ENCODE measurements around the gene AOPEP.

Gene AOPEP

DNA sequence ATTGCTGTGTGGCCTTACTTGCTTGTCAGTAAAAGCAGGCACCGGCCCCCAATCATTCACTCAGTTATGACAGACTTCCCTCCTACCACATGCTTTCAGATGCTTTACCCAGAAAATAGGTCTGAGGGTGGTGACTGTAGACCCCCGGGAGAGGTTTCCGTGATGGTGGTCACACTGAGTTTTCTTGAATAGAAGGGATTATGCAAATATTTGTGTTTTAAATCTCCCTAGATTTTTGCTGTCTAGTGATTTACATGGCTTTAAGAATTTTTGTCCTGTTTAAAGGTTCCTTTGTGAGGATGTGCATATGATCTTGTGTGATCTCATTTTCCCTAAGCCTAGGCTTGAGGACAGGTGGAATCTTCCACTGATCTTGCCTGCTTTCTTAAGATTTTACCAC lies 309.3 kb downstream of the AOPEP start:
- peak overlapping the region; percentile 84 for H3K27ac ChIP-seq
- no peak for DNase-seq (ENCODE audit: low read depth, low spot score)

DNA sequence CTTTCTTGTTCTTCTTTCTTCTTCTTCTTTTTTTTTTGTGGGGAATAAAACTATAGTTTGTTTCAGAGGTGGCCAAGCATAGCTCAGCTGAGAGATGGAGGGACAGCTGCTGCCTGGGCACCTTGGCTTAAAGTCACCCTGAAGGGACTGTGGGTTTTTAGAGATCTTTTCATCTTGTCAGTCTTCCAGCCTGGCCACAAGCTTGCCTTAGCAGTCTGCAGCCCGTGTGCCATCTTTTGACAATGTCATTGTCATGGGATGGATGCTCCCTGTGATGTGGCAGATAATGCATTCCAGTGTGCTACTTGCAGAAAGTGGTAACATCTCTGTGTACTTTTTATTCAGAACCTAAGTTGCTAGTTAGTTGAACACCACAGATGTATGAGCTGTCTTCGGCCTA lies 310.2 kb downstream of the AOPEP start:
- DNase-seq (ENCODE audit: low read depth, low spot score), result no peak
- H3K27ac ChIP-seq, result peak overlapping the region; percentile 84

DNA sequence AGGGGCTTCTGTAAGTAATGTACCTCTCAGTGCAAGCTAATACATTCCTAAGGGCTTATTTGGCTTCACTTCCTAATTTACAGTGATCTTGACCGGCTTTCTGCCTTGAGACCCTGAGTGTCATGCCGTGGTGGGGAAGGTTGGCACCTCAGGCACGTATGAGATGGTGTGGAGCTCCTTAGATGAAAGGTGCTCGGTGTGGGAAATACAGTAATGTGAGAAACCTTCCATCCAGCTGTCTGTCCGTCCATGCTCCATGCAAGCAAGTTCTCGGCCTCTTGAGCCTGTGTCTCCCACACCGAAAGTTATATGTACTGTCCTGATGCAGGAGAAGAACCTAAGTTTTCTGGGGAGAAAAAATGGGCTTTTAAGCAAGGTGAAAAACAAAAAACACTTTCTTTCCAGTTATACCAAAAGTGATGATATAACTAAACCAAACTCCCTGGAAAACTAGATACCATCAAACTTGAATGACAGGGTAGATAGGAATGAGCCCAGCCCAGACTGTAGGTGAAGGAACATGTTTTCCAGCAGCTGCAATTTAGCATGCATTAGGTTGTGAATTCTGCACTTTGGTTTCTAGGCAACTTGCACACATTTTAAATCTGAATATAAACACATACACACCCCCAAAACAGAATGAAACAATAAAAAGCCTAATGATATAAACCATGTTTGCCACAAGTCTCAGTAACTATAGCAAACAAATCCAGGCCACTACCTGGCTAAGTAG lies 311.5 kb downstream of the AOPEP start:
- DNase-seq (ENCODE audit: low read depth, low spot score), result no peak
- peak overlapping the region; percentile 84 for H3K27ac ChIP-seq

DNA sequence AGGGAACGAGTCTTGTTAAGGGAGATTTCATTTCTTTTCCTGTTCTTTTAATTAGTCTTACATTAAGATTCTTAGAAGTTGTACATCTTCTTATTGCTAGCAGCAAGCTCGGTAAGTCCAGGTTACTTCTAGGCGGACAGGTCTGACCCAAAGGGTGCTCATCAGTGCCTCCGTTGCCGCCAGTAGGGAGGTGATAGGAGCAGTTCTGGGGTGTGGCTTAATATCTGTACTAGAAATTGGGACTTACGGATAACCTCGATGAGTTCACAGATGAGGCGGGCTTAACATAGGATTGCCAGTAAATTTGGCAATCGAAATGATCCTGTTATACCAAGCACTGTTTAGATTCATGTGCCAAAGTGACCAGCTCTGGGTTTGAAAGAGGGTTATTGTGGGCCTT lies 312.2 kb downstream of the AOPEP start:
- peak overlapping the region; percentile 84 for H3K27ac ChIP-seq
- DNase-seq (ENCODE audit: low read depth, low spot score), result no peak

DNA sequence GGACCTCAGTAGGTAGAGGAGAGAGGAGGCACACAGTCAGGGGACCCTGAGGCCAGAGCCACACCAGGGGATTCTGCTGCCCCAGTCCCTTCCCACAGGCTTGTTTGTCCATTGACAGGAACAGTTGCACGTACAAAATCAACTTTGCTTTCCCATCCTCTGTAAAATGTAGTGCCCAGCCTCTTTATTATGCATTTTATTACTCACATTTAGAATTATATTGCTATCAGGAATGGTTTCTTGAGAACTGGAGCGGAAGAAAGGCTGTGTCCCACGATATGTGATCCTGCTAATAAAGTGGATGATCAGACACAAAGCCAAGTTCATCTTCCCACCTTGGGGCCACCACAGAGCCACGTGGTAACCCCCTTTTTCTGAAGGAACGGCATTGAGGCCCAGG lies 313.6 kb downstream of the AOPEP start:
- H3K27ac ChIP-seq, result no peak overlapping the region
- DNase-seq (ENCODE audit: low read depth, low spot score), result no peak

DNA sequence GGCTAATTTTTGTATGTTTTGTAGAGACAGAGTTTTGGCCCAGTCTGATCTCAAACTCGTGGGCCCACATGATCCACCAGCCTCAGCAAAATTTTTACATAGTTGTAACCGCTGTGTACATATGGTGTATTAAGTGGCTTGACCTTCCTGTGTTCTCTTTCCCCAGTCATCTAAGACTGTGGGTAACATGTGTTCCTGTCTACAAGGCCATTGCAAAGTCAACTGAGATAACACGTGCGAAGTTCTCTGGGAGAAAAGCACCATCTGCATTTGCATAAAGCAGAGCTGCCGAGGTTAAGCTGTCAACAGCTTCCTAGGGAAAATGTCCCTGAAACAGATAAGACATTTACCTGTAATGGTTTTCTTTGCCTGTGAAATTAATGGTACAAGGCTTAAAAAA lies 317.3 kb downstream of the AOPEP start:
- H3K27ac ChIP-seq, result peak overlapping the region; percentile 76
- DNase-seq (ENCODE audit: low read depth, low spot score), result no peak

DNA sequence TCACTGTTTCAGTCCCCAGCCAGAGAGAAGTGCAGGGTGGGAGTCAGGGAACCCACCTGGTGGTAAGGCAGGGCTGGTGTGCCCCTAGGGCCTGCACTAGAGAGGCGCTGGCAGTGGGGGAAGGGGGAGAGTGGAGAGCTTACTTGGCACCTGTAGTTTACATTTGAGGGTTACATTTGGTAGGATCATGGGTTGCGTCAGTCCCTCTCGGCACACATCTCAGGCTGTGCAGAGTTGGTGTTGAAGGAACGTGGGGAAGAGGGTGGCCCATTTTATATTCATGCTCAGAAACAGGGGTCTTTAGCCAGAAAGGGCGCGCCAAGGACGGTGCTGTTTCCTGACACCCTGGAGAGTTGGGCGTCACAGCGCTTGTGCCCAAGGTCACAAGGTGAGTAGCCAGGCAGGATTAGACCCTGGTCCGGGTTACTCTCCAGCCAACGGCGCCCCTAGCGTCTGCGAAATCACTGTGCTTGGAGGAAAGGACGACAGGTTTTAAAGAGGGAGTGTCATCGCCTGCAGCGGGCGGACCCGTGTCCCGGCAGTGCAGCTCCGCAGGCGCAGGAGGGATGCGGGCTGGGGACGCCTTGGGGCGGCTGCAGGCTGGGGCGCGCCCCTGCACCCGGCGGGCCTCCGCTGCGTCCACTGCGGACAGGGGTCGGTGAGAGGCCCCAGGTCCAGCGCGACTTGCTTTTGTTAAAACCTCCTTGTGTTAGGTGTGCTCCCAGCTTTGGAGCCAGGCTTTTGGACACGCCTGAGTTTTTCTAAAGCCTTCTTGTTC lies 318.4 kb downstream of the AOPEP start:
- no peak for DNase-seq (ENCODE audit: low read depth, low spot score)
- peak overlapping the region; percentile 76 for H3K27ac ChIP-seq

DNA sequence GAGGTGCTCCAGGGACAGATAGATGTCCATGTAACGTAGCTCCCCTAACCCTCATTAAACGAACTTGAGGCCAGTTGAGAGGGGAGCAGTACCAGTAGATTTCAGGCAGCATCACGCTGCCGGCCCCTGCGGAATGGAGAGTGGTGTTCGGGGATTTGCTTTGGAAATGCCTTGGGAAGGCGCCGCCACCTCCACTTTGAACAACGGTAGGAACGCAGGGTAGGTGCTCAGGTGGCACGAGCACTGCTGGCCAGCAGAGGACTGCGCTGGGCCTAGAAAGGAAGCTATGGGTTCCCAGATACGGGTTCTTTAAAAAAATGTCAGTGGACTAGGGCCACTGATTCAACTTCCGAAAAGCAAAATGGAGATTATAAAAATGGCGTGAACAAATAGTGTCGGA lies 319.3 kb downstream of the AOPEP start:
- DNase-seq (ENCODE audit: low read depth, low spot score), result no peak
- H3K27ac ChIP-seq, result peak overlapping the region; percentile 76

DNA sequence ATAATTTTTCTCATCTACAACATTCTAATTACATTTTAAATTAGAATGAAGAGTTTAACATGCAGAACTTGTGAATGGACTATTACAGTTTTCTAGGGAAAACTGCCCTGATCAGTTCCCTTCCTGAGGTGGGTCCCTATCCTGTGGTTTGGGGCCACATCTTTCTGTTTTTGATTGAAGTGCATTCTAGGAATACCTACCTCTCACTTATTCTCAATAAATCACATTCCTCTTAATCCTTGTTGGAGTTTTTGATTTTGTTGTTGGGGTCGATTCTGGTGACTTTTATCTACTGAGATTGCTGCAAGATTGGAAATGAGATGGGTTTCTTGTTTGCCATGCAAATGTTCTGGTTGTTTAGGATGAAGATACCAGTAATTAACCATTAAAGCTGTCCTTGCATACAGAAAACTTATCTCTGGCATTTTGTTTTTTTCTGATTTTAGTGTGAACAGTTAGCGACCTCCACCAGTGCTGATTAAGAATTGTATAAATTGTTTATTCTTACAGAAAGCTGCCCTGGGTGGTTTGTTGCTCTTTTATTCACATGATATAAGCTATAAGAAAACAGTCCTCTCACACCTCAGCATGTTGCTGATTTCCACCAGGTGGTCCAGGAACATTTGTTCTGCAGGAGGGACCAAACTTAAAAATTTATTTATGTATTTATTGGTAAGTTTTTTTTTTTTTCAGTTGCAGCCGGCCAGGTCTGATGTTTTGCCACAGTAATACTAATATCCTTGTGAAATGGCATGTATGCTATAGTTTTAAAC lies 321.1 kb downstream of the AOPEP start:
- peak overlapping the region; percentile 76 for H3K27ac ChIP-seq
- no peak for DNase-seq (ENCODE audit: low read depth, low spot score)

DNA sequence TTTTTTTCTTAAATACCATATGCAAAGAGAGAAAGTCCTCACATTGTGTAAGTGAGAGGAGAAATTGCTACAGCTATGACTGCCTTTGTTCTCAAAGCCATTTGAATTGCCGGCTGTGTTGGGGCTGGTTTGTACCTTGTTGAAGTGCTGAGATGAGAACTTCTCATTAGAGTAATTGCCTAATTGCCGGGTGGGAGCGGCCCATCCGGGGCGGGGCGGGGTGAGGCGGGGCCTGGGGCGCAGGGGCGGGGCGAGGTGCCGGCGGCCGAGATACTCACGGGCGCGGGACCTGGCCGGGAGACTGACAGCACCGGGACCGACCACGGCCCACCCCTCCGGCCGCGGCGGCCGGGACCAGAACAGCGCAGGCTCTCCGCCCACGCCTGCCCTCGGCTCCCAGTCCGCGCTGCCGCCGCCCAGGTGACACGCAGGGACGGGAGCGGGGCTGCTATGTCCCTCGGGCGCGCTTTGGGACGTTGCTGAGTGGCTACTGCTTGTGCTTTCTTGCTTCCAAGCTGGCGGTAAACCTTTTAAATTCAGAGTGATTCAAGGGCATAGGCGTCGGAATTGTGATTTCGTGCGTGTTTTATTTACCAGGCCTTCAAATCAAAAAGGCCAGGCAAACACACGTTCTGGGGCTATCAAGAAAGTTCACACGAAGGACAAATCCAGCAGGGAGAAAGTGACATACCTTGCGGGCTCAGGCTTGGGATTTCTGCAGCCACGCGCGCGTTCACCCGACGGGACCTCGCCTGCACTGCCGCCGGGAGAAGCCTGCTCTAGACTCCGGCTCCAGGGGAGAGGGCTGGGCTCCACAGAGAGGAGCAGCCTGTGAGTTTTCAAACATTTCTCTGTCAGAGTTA lies 322.0 kb downstream of the AOPEP start:
- peak overlapping the region; percentile 76 for H3K27ac ChIP-seq
- no peak for DNase-seq (ENCODE audit: low read depth, low spot score)

DNA sequence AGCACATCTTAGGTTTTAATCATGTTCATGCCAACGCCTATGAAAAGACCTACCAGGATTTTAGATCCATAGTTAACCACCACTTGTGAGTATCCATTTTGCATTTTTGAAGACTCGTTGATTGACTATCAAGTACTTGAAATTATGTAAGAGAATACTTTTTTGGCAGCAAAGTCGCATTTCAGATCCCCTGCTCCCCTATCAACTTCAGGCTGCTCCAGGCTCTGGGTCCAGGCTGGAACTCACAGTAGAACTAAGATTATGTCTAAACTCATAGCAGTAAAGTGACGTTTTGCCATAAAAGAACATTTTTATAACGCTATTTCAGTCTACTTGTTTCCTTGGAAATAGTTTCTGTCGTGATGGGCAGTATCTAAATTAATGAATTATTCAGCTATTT lies 323.3 kb downstream of the AOPEP start:
- DNase-seq (ENCODE audit: low read depth, low spot score), result no peak
- peak overlapping the region; percentile 76 for H3K27ac ChIP-seq

DNA sequence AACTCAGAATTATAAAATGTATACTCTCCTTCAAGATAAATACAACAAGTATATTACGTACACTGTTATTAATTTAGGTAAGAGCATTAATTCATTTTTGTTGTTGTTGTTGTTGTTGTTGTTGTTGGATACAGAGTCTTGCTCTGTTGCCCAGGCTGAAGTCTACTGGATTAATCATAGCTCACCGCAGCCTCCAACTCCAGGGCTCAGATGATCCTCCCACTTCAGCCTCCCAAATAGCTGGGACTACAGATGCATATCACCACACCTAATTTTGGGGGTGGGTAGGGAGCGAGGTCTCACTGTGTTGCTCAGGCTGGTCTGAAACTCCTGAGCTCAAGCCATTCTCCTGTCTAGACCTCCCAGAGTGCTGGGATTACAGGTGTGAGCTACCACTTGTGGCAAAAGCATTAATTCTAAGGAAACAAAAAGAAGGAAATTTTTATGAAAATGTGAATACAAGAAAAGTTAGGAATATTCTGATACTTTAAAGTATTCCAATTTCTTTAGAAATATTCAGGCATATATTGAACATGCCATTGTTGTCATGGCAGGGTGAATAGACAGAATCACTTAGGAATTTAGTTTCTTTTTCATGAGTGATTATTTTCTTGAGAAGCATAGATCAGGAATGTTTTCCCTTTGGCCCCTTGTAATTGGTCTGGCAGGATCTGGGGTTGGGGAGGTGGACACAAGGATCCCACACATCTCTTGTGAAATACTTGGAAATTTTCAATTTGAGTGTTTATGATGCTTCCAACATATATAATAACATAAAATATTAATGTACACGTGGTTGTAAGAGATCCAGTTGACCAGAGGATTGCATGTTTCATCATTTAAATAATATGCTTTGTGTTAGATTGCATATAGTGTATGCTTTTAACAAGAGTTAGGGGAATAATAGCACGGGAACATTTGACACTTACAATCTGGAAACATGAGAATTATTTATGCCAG lies 327.4 kb downstream of the AOPEP start:
- no peak for DNase-seq (ENCODE audit: low read depth, low spot score)
- peak overlapping the region; percentile 76 for H3K27ac ChIP-seq

DNA sequence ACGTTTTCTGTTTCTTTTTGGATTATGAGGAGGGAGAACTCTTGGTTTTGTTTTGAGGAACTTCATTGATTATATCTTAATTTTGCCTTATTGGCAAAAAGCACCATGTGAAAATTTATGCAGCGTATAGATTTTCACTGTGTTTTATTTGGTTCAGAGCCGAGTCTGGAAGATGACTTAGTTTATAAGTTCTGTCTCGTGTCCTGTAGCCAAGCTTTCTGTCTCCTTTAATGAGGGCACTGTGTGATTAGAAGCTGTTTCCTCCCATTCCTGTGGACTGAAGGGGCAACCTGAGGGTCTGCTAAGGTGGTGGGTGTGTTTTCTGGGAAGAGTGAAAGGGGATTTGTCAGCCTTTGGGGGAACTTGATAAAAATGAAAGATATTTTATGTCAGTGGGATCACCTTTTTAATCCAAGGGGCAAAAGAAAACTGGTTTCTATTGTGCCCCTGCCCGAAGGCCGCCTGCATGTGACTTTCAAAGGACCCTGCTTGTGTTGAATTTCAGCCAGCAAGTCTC lies 328.9 kb downstream of the AOPEP start:
- no peak for DNase-seq (ENCODE audit: low read depth, low spot score)
- peak overlapping the region; percentile 76 for H3K27ac ChIP-seq

DNA sequence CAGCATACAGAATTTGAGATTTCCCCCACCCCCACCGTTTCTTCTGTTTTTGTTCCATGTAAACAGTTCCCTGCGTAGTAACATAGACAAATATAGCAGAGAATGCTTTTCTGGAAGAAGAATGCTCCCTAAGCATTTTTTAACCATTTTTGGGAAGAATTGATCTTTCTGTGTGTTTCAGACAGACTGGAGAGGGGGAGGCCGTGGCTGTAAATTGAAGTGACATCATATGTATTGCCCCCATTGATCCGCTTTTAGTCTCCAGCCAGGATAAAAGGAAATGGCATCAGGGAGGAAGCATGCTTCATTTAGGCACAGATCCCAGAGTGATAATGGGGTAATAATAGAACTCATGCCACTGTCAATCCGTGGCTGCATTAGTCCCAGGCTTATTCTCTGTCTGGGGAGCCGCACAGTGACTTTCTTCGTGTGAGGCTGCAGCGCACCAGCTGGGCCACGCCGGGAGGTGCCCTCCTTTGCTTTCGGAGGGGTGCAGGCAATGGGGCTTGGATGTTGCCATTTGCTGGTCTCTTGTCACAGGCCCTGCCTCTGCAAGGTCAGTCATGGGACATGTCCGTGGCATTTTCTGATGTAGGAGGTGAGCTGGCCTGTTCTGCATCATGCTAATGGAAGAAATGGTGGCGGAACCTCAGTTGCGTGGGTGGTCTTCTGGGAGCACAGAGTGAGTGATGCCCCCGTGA lies 329.5 kb downstream of the AOPEP start:
- no peak for DNase-seq (ENCODE audit: low read depth, low spot score)
- H3K27ac ChIP-seq, result peak overlapping the region; percentile 76

DNA sequence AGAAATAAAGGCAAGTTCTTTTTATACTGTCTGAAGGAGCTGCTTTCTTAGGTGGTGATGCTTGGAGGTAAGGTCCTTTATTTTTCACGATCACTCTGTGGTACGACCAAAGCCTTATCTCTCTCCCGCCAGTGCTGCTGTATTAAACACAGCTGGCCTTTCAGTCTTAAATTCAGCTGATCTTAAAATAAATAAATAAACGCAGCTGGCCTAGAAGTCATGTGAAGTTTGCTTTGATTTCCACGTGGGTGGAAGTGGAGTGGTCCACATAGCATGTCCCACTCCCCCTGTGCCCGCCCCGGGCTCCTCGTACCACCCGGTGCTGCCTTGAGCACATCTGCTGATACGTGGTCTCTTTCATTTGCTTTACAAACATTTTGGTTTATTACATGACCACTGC lies 330.6 kb downstream of the AOPEP start:
- H3K27ac ChIP-seq, result peak overlapping the region; percentile 0
- no peak for DNase-seq (ENCODE audit: low read depth, low spot score)

DNA sequence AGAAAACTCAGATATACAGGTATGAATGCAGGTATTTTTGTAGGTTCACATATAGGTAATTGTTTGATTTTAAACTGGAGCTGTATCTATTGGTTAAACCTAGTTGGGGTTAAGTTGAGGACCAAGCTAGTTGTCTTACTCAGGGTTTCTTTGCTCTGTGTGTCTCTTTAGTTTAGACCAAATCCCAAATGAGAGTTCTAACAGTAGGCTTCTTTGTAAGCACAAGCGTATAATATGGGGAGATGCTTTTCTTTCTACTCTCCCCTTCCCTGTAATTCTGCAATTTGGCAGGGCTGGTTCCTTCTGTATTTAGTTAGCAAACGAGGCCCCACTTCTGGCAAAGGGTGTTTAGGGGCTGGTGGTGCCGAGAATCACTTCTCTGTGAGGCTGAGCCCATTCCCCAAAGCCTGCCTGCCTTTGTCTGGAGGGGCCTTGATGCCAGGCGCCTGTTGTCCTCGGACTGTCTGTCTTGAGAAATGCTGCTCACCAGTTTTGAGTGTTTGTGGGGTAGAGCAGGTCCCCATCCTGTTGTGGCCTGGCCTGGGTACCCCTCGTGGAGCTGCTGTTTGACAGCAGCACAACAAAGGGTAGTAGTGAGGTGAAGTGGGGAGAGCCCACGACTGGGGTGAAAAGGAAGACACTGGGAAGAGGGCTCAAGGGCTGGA lies 331.8 kb downstream of the AOPEP start:
- DNase-seq (ENCODE audit: low read depth, low spot score), result no peak
- peak overlapping the region; percentile 21 for H3K27ac ChIP-seq

DNA sequence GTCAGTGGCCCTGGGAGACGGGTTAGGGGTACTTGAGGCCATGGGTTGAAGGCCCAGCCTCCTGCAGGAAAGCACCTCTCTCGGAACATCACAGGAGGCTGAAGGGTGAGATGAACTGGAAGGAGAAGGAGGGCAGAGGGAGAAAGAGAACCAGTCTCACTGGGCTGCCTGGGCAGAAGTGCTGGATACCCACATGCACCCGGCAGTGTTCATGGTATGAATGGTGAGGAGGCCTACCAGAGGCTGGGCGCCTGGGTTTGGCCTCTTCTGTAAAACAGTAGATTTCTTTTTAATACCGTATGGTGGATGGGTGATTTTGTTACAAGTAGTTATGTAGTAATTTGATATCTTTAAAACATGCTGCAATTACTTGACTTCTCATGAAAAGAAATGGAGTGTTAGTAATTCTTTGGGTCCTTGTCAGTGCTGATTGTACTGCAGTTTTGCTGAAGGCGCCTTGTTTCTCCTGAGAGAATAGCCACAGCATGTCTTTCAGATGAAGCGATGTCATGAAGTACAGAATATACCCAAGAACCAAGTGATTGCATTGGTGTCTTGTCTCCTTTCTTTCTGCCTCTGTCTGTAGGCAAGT lies 332.4 kb downstream of the AOPEP start:
- peak overlapping the region; percentile 21 for H3K27ac ChIP-seq
- no peak for DNase-seq (ENCODE audit: low read depth, low spot score)
